Lower leg skin (tissue), 3 donors: ENCODE data around the gene CTDSPL.

ENCODE experiments used
- CTCF ChIP-seq, 3 donors: fragments of 450-650 bp; IDR thresholded peaks; one replicate each; pipeline ENCODE4 v1.5.1; 2016; ENCODE audit warnings: antibody characterized with exemption in 3 of 3, mild to moderate bottlenecking in 3 of 3, moderate library complexity in 2 of 3
- POLR2A ChIP-seq, 2 donors: fragments of 450-650 bp; IDR thresholded peaks; one replicate each; pipeline ENCODE4 v1.6.1; 2016 to 2017; ENCODE audit warnings: antibody characterized with exemption in 2 of 2, mild to moderate bottlenecking in 1 of 2, moderate library complexity in 1 of 2

- TF ChIP-seq CTCF (IDR thresholded peaks at IDR 0.05) (no peak), POLR2A (IDR thresholded peaks at IDR 0.05) (no peak)
These were observed 44.5 kb downstream of the CTDSPL start for GRCh38 chr3:37905987-37906674.
